Measurements from ENCODE around the gene TBC1D9.
A peak's percentile ranks its signal among the peaks of the same experiment; 100 is the strongest.

TBC1D9 gene

GRCh38 chr4:140622333-140622958 is 133.7 kb downstream of the TBC1D9 start:
- FAIRE-seq (no peak), DNase-seq (ENCODE audit: insufficient read length, low spot score) (no peak)
- TF ChIP-seq TAF1 (IDR thresholded peaks at IDR 0.05; ENCODE audit: low read depth, low read length), result no peak
- no peak for TF ChIP-seq POLR2AphosphoS5 (IDR thresholded peaks at IDR 0.05; ENCODE audit: low read depth, low read length)
- no peak for TF ChIP-seq SPI1 (IDR thresholded peaks at IDR 0.05; ENCODE audit: low read depth, low read length)
- TF ChIP-seq PAX5 (IDR thresholded peaks at IDR 0.05; ENCODE audit: insufficient read depth, low read length, severe bottlenecking), result no peak
- no peak for TF ChIP-seq POLR2A (IDR thresholded peaks at IDR 0.05; ENCODE audit: low read depth, low read length)
- TF ChIP-seq POU2F2 (IDR thresholded peaks at IDR 0.05; ENCODE audit: low read depth, low read length), result no peak

GRCh38 chr4:140621161-140621560 is 135.0 kb downstream of the TBC1D9 start:
- TF ChIP-seq POLR2A (IDR thresholded peaks at IDR 0.05; ENCODE audit: low read depth, low read length) (no peak), POLR2AphosphoS5 (IDR thresholded peaks at IDR 0.05; ENCODE audit: low read depth, low read length) (no peak), TAF1 (IDR thresholded peaks at IDR 0.05; ENCODE audit: low read depth, low read length) (no peak), PAX5 (IDR thresholded peaks at IDR 0.05; ENCODE audit: insufficient read depth, low read length, severe bottlenecking) (no peak), POU2F2 (IDR thresholded peaks at IDR 0.05; ENCODE audit: low read depth, low read length) (no peak), SPI1 (IDR thresholded peaks at IDR 0.05; ENCODE audit: low read depth, low read length) (no peak)
- no peak for FAIRE-seq
- no peak for DNase-seq (ENCODE audit: insufficient read length, low spot score)

DNA sequence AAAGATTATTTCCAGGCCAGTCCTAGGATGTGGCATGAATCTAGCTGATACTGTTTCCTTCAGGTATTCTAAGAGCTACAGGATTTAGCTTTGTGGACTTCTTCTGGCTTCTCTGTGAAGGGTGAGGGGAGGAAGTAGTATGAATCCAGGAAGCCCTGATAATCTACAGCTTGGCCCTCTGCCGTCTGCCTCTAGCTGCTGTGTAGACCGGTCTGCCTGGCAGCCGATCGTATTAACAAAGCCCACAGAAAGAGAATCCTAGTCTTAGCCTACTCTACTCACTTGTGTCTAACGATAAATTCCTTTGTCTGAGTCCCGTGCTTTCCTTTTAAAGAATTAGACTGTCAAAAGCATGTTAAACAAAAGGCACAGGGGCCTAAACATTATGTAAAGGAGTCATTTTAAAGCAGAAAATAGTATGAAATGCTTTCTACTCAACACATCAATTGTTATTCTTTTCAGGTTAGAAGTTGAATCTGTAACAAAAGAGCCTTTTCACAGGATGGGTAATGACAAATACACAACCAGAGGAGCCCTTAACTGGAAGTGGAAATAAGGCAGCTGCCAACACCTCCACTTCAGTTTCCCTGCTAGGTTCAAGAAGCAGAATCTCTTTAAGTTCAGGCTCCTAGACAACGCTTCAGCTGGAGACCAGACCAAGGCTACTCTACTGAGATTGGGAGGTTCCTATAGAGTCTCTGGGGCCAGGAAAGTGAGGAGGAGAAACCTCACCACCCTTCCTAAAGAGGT is 138.5 kb downstream of the TBC1D9 start:
- no peak for DNase-seq (ENCODE audit: insufficient read length, low spot score)
- no peak for FAIRE-seq
- TF ChIP-seq POU2F2 (IDR thresholded peaks at IDR 0.05; ENCODE audit: low read depth, low read length) (no peak), POLR2A (IDR thresholded peaks at IDR 0.05; ENCODE audit: low read depth, low read length) (no peak), TAF1 (IDR thresholded peaks at IDR 0.05; ENCODE audit: low read depth, low read length) (no peak), SPI1 (IDR thresholded peaks at IDR 0.05; ENCODE audit: low read depth, low read length) (no peak)

- no peak for TF ChIP-seq TAF1 (IDR thresholded peaks at IDR 0.05; ENCODE audit: low read depth, low read length)
- no peak for TF ChIP-seq POLR2AphosphoS5 (IDR thresholded peaks at IDR 0.05; ENCODE audit: low read depth, low read length)
- TF ChIP-seq POU2F2 (IDR thresholded peaks at IDR 0.05; ENCODE audit: low read depth, low read length), result no peak
- TF ChIP-seq PAX5 (IDR thresholded peaks at IDR 0.05; ENCODE audit: insufficient read depth, low read length, severe bottlenecking), result no peak
- no peak for TF ChIP-seq SPI1 (IDR thresholded peaks at IDR 0.05; ENCODE audit: low read depth, low read length)
- TF ChIP-seq POLR2A (IDR thresholded peaks at IDR 0.05; ENCODE audit: low read depth, low read length), result no peak
- no peak for FAIRE-seq
- no peak for DNase-seq (ENCODE audit: insufficient read length, low spot score)
Measured at GRCh38 chr4:140615451-140615850, 140.7 kb downstream of the TBC1D9 start.

DNA sequence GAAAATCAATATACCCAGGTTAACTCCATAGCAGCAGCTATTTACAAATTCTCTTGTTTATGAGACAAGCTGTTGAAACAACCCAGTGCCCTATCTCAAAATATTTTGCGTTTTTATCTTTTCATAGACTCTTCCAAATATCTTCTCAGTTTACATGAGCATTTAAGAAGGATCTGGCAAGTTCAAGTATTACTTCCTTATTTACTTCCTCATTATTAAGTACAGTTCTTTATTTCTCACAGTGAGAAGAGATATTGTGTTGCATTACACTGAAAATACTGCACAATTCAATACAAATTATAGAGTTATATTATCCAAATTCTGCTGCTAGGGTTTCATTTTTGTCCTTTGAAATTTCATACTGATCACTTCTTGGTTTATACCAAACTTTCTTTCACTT is 143.8 kb downstream of the TBC1D9 start:
- TF ChIP-seq PAX5 (IDR thresholded peaks at IDR 0.05; ENCODE audit: insufficient read depth, low read length, severe bottlenecking), result no peak
- no peak for TF ChIP-seq POU2F2 (IDR thresholded peaks at IDR 0.05; ENCODE audit: low read depth, low read length)
- FAIRE-seq (no peak), DNase-seq (ENCODE audit: insufficient read length, low spot score) (no peak)

- FAIRE-seq, result no peak
- no peak for TF ChIP-seq POU2F2 (IDR thresholded peaks at IDR 0.05; ENCODE audit: low read depth, low read length)
- no peak for TF ChIP-seq SPI1 (IDR thresholded peaks at IDR 0.05; ENCODE audit: low read depth, low read length)
- no peak for TF ChIP-seq POLR2AphosphoS5 (IDR thresholded peaks at IDR 0.05; ENCODE audit: low read depth, low read length)
- no peak for TF ChIP-seq PAX5 (IDR thresholded peaks at IDR 0.05; ENCODE audit: insufficient read depth, low read length, severe bottlenecking)
- no peak for TF ChIP-seq TAF1 (IDR thresholded peaks at IDR 0.05; ENCODE audit: low read depth, low read length)
- no peak for TF ChIP-seq POLR2A (IDR thresholded peaks at IDR 0.05; ENCODE audit: low read depth, low read length)
- DNase-seq (ENCODE audit: insufficient read length, low spot score), result no peak
Measured at GRCh38 chr4:140611854-140612253, 144.3 kb downstream of the TBC1D9 start.

- DNase-seq (ENCODE audit: insufficient read length, low spot score), result peak; percentile 34
- no peak for TF ChIP-seq PAX5 (IDR thresholded peaks at IDR 0.05; ENCODE audit: insufficient read depth, low read length, severe bottlenecking)
- TF ChIP-seq POU2F2 (IDR thresholded peaks at IDR 0.05; ENCODE audit: low read depth, low read length), result no peak
- no peak for TF ChIP-seq POLR2AphosphoS5 (IDR thresholded peaks at IDR 0.05; ENCODE audit: low read depth, low read length)
- no peak for TF ChIP-seq POLR2A (IDR thresholded peaks at IDR 0.05; ENCODE audit: low read depth, low read length)
- no peak for TF ChIP-seq TAF1 (IDR thresholded peaks at IDR 0.05; ENCODE audit: low read depth, low read length)
- TF ChIP-seq SPI1 (IDR thresholded peaks at IDR 0.05; ENCODE audit: low read depth, low read length), result no peak
- peak; percentile 54 for FAIRE-seq
Measured at GRCh38 chr4:140609548-140610425, 146.4 kb downstream of the TBC1D9 start.

DNA sequence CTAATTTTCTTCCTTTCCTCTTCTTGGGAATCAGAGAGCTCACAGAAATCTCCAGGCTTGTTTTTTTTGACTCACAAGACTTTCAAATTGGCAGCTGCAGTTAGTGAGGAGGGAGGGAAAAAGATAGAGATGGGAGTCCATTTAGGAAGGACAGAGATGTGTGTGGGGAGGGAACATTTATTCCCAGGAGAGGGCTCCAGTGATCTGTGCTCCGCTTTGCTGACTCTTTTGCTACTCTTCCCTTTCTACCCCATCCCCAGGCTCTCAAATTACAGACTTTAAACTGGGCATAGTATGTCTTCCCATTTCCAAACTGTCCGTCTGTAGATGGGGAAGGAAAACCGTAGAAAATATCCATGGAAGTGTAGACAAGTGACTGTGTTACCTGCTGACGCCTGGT is 148.3 kb downstream of the TBC1D9 start:
- no peak for DNase-seq (ENCODE audit: insufficient read length, low spot score)
- TF ChIP-seq TAF1 (IDR thresholded peaks at IDR 0.05; ENCODE audit: low read depth, low read length), result no peak
- TF ChIP-seq POU2F2 (IDR thresholded peaks at IDR 0.05; ENCODE audit: low read depth, low read length), result no peak
- no peak for TF ChIP-seq SPI1 (IDR thresholded peaks at IDR 0.05; ENCODE audit: low read depth, low read length)
- TF ChIP-seq POLR2A (IDR thresholded peaks at IDR 0.05; ENCODE audit: low read depth, low read length), result no peak
- TF ChIP-seq PAX5 (IDR thresholded peaks at IDR 0.05; ENCODE audit: insufficient read depth, low read length, severe bottlenecking), result no peak
- no peak for TF ChIP-seq POLR2AphosphoS5 (IDR thresholded peaks at IDR 0.05; ENCODE audit: low read depth, low read length)
- FAIRE-seq, result no peak

DNA sequence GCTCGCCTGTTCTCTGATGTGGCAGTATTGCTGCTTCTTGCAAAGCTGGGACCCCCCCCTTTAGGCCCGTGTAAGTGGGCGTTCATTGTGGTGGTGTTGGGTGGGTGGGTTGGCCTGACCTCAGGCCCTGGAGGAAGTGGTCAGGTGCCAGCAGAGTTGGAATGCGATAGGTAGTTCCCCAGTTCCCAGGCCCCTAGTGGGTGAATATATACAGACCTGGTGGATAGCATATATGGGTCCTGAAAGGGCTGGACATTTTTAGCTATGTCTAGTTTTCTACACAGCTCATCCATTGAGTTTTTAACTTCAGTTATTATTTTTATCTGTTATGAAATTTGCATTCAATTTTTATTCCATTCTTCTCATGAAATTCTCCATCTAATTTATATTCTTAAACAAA is 151.6 kb downstream of the TBC1D9 start:
- FAIRE-seq, result no peak
- TF ChIP-seq POU2F2 (IDR thresholded peaks at IDR 0.05; ENCODE audit: low read depth, low read length), result no peak
- no peak for TF ChIP-seq POLR2A (IDR thresholded peaks at IDR 0.05; ENCODE audit: low read depth, low read length)
- TF ChIP-seq TAF1 (IDR thresholded peaks at IDR 0.05; ENCODE audit: low read depth, low read length), result no peak
- TF ChIP-seq SPI1 (IDR thresholded peaks at IDR 0.05; ENCODE audit: low read depth, low read length), result no peak
- no peak for TF ChIP-seq POLR2AphosphoS5 (IDR thresholded peaks at IDR 0.05; ENCODE audit: low read depth, low read length)
- no peak for DNase-seq (ENCODE audit: insufficient read length, low spot score)

Measured in GM12891 (cell line).